HL-60 (cell line): ENCODE data around the gene VWA1.

Experiments used
- GABPA ChIP-seq: IDR thresholded peaks from 2 replicates; pipeline ENCODE4 v1.6.1; 2012; ENCODE audit warnings: low read depth
- POLR2AphosphoS5 ChIP-seq: IDR thresholded peaks from 2 replicates; pipeline ENCODE4 v1.6.1; 2012; ENCODE audit warnings: low read depth
- SPI1 ChIP-seq: IDR thresholded peaks from 2 replicates; pipeline ENCODE4 v1.6.1; 2012; ENCODE audit warnings: low read depth, mild to moderate bottlenecking, borderline replicate concordance
- TF ChIP-seq, protein P1 (sequence below): IDR thresholded peaks from one replicate; pipeline ENCODE4 v1.5.1; 2011; ENCODE audit warnings: low read length, control low read depth, inconsistent platforms; ENCODE audit not compliant: insufficient read depth
- TF ChIP-seq, protein P2 (sequence below): IDR thresholded peaks from 2 replicates; pipeline ENCODE4 v1.6.1; 2012; ENCODE audit warnings: low read depth; ENCODE audit not compliant: insufficient replicate concordance

DNA sequence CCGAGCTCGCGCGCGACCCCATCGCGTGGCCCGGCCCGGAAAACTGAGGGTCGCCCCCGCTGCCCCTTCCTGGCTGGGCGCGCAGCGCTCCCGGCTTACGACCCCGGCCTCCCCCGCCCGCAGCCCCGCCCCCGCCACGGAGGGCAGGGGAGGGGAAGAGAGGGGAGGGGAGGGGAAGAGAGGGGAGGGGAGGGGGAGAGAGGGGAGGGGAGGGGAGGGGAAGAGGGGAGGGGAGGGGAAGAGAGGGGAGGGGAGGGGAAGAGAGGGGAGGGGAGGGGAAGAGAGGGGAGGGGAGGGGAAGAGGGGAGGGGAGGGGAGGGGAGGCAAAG lies 7.7 kb upstream of the VWA1 start:
- TF ChIP-seq, protein P1, sequence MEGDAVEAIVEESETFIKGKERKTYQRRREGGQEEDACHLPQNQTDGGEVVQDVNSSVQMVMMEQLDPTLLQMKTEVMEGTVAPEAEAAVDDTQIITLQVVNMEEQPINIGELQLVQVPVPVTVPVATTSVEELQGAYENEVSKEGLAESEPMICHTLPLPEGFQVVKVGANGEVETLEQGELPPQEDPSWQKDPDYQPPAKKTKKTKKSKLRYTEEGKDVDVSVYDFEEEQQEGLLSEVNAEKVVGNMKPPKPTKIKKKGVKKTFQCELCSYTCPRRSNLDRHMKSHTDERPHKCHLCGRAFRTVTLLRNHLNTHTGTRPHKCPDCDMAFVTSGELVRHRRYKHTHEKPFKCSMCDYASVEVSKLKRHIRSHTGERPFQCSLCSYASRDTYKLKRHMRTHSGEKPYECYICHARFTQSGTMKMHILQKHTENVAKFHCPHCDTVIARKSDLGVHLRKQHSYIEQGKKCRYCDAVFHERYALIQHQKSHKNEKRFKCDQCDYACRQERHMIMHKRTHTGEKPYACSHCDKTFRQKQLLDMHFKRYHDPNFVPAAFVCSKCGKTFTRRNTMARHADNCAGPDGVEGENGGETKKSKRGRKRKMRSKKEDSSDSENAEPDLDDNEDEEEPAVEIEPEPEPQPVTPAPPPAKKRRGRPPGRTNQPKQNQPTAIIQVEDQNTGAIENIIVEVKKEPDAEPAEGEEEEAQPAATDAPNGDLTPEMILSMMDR, result no peak
- no peak for TF ChIP-seq GABPA
- no peak for TF ChIP-seq POLR2AphosphoS5
- TF ChIP-seq, protein P2, sequence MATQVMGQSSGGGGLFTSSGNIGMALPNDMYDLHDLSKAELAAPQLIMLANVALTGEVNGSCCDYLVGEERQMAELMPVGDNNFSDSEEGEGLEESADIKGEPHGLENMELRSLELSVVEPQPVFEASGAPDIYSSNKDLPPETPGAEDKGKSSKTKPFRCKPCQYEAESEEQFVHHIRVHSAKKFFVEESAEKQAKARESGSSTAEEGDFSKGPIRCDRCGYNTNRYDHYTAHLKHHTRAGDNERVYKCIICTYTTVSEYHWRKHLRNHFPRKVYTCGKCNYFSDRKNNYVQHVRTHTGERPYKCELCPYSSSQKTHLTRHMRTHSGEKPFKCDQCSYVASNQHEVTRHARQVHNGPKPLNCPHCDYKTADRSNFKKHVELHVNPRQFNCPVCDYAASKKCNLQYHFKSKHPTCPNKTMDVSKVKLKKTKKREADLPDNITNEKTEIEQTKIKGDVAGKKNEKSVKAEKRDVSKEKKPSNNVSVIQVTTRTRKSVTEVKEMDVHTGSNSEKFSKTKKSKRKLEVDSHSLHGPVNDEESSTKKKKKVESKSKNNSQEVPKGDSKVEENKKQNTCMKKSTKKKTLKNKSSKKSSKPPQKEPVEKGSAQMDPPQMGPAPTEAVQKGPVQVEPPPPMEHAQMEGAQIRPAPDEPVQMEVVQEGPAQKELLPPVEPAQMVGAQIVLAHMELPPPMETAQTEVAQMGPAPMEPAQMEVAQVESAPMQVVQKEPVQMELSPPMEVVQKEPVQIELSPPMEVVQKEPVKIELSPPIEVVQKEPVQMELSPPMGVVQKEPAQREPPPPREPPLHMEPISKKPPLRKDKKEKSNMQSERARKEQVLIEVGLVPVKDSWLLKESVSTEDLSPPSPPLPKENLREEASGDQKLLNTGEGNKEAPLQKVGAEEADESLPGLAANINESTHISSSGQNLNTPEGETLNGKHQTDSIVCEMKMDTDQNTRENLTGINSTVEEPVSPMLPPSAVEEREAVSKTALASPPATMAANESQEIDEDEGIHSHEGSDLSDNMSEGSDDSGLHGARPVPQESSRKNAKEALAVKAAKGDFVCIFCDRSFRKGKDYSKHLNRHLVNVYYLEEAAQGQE, result no peak
- TF ChIP-seq SPI1, result no peak
